ENCODE data around the gene ARHGEF3.

ARHGEF3 gene

GRCh38 chr3:56796202-56796601, 5.5 kb downstream of the ARHGEF3 start:
- no peak for TF ChIP-seq CTCF (IDR thresholded peaks at IDR 0.05)
- peaks cover 5% of the 10 kb centered on the region for H3K36me3 Mint-ChIP-seq (ENCODE audit: low read depth)
- peaks cover 36% of the 10 kb centered on the region for H3K4me1 Mint-ChIP-seq
- H3K27me3 Mint-ChIP-seq (ENCODE audit: low read depth, poor library complexity): peaks cover 22% of the 10 kb centered on the region
- no peak overlapping the region for H3K27ac Mint-ChIP-seq
- H3K9me3 Mint-ChIP-seq: peaks cover 4% of the 10 kb centered on the region
- no peak for DNase-seq
- no peak overlapping the region for H3K4me3 Mint-ChIP-seq

GRCh38 chr3:56795829-56796185, 5.9 kb downstream of the ARHGEF3 start:
- no peak overlapping the region for H3K4me3 Mint-ChIP-seq
- H3K9me3 Mint-ChIP-seq: peaks cover 4% of the 10 kb centered on the region
- no peak overlapping the region for H3K27ac Mint-ChIP-seq
- TF ChIP-seq CTCF (IDR thresholded peaks at IDR 0.05): no peak
- H3K36me3 Mint-ChIP-seq (ENCODE audit: low read depth): peaks cover 5% of the 10 kb centered on the region
- peaks cover 32% of the 10 kb centered on the region for H3K4me1 Mint-ChIP-seq
- peaks cover 18% of the 10 kb centered on the region for H3K27me3 Mint-ChIP-seq (ENCODE audit: low read depth, poor library complexity)
- no peak for DNase-seq

- peaks cover 4% of the 10 kb centered on the region for H3K9me3 Mint-ChIP-seq
- no peak for DNase-seq
- peak overlapping the region; percentile 80 for H3K27ac Mint-ChIP-seq
- no peak for TF ChIP-seq CTCF (IDR thresholded peaks at IDR 0.05)
- peaks cover 12% of the 10 kb centered on the region for H3K27me3 Mint-ChIP-seq (ENCODE audit: low read depth, poor library complexity)
- H3K4me1 Mint-ChIP-seq: peaks cover 27% of the 10 kb centered on the region
- no peak overlapping the region for H3K4me3 Mint-ChIP-seq
- peaks cover 5% of the 10 kb centered on the region for H3K36me3 Mint-ChIP-seq (ENCODE audit: low read depth)
These were observed 6.5 kb downstream of the ARHGEF3 start for GRCh38 chr3:56795097-56795828.

- H3K27ac Mint-ChIP-seq: no peak overlapping the region
- H3K36me3 Mint-ChIP-seq (ENCODE audit: low read depth): peaks cover 5% of the 10 kb centered on the region
- no peak for DNase-seq
- no peak overlapping the region for H3K4me3 Mint-ChIP-seq
- H3K9me3 Mint-ChIP-seq: peaks cover 4% of the 10 kb centered on the region
- peaks cover 5% of the 10 kb centered on the region for H3K27me3 Mint-ChIP-seq (ENCODE audit: low read depth, poor library complexity)
- TF ChIP-seq CTCF (IDR thresholded peaks at IDR 0.05): no peak
- H3K4me1 Mint-ChIP-seq: peaks cover 22% of the 10 kb centered on the region
These were observed 9.6 kb downstream of the ARHGEF3 start for GRCh38 chr3:56792193-56792592.

GRCh38 chr3:56790016-56790821, 11.5 kb downstream of the ARHGEF3 start:
- peak overlapping the region; percentile 19 for H3K27ac Mint-ChIP-seq
- peaks cover 4% of the 10 kb centered on the region for H3K9me3 Mint-ChIP-seq

More at GRCh38 chr3:56790016-56790821, 11.5 kb downstream of the ARHGEF3 start:
- no peak for TF ChIP-seq CTCF (IDR thresholded peaks at IDR 0.05)
- peaks cover 9% of the 10 kb centered on the region for H3K27me3 Mint-ChIP-seq (ENCODE audit: low read depth, poor library complexity)
- H3K36me3 Mint-ChIP-seq (ENCODE audit: low read depth): peaks cover 5% of the 10 kb centered on the region
- DNase-seq: no peak
- H3K4me1 Mint-ChIP-seq: peaks cover 16% of the 10 kb centered on the region
- H3K4me3 Mint-ChIP-seq: no peak overlapping the region
